Activated naive CD4-positive, alpha-beta T cell treated with anti-CD3 and anti-CD28 coated beads, Interleukin-2, amount 50 U/mL, for 72 hours (primary cell): ENCODE results near the gene PADI1. TPM values are rescaled to one million over a fixed set of nuclear protein-coding genes. Genes with fewer than 3 reads are reported as not detected.

Experiments
- ATAC-seq, 2 donors: fragments of 150-1000 bp; cut with Tn5 transposase; 2 replicates each; pipeline ENCODE4 v1.10.0; 2021; ENCODE audit warnings: mild to moderate bottlenecking in 2 of 2, moderate library complexity in 2 of 2
- DNase-seq, 2 donors: peaks; one replicate each; pipeline ENCODE4 v3.0.0; 2021 to 2022; ENCODE audit warnings: low spot score in 2 of 2
- H3K27ac Mint-ChIP-seq, 2 donors: one replicate each; pipeline ENCODE4 v1.8.0; 2022; ENCODE audit warnings: mild to moderate bottlenecking in 2 of 2, mixed read lengths in 2 of 2
- H3K36me3 Mint-ChIP-seq, 2 donors: one replicate each; pipeline ENCODE4 v1.8.0; 2022; ENCODE audit warnings: mixed read lengths in 2 of 2
- H3K9me3 Mint-ChIP-seq, 2 donors: one replicate each; pipeline ENCODE4 v1.8.0; 2022; ENCODE audit warnings: mixed read lengths in 2 of 2
- total RNA-seq, 2 donors: library from RNA; stranded (reverse); gene quantifications; one replicate each; pipeline ENCODE4 v1.2.3, GENCODE V29; 2022

Gene PADI1
- total RNA-seq, 2 donors from 2014 or later: not detected

GRCh38 chr1:17173217-17173616 is 31.7 kb upstream of the PADI1 start:
- no peak for DNase-seq
- no peak for ATAC-seq
- Mint-ChIP-seq H3K27ac (peak overlapping the region in 1 of 2 donors; percentile 40), H3K36me3 (no peaks in the 10 kb centered on the region), H3K9me3 (peaks cover 0 to 10% of the 10 kb centered on the region in 2 donors)

- no peak overlapping the region for H3K27ac Mint-ChIP-seq
- H3K36me3 Mint-ChIP-seq: peaks cover 0 to 16% of the 10 kb centered on the region in 2 donors
- H3K9me3 Mint-ChIP-seq: peaks cover 0 to 25% of the 10 kb centered on the region in 2 donors
- DNase-seq (no peak), ATAC-seq (no peak)
Measured at GRCh38 chr1:17176306-17177061, 28.4 kb upstream of the PADI1 start.

- DNase-seq (no peak), ATAC-seq (no peak)
- no peak overlapping the region for H3K27ac Mint-ChIP-seq
- peaks cover 0 to 20% of the 10 kb centered on the region in 2 donors for H3K36me3 Mint-ChIP-seq
- H3K9me3 Mint-ChIP-seq: peaks cover 0 to 26% of the 10 kb centered on the region in 2 donors
Measured at GRCh38 chr1:17177651-17178050, 27.3 kb upstream of the PADI1 start.

DNA sequence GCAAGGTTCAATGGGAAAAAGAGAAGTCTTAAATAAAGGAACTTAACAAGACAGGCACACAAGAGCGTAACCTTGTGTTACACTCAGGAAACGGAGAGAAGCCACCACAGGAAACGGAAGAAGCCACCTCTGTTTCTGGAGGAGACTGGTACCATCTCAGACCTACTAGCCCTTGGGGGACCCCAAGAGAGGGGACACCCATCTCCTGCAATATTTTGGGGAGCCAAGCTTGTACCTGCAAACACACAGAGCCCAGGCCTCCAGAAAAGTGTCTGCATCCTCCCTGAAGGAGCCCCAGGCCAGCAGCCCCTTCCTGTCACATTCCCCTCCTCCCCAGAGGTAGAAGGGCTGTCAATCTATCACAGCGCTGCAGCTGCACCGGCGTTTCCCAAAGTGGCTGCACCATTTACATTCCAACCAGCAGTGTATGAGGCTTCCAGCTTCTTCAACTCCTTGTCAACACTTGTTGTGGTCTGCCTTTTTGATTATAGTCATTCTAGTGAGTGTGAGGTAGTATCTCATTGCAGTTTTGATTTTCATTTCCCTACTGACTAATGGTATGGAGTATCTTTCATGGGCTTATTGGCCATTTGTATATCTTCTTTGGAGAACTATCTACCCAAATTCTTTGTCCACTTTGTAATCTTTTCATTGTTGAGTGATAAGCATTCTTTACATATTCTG is 23.0 kb upstream of the PADI1 start:
- DNase-seq (peak in 1 of 2 donors; percentile 13), ATAC-seq (peak; percentile 36 to 67)
- Mint-ChIP-seq H3K36me3 (peaks cover 0 to 20% of the 10 kb centered on the region in 2 donors), H3K9me3 (peaks cover 0 to 19% of the 10 kb centered on the region in 2 donors), H3K27ac (peak overlapping the region; percentile 37 to 41)

DNA sequence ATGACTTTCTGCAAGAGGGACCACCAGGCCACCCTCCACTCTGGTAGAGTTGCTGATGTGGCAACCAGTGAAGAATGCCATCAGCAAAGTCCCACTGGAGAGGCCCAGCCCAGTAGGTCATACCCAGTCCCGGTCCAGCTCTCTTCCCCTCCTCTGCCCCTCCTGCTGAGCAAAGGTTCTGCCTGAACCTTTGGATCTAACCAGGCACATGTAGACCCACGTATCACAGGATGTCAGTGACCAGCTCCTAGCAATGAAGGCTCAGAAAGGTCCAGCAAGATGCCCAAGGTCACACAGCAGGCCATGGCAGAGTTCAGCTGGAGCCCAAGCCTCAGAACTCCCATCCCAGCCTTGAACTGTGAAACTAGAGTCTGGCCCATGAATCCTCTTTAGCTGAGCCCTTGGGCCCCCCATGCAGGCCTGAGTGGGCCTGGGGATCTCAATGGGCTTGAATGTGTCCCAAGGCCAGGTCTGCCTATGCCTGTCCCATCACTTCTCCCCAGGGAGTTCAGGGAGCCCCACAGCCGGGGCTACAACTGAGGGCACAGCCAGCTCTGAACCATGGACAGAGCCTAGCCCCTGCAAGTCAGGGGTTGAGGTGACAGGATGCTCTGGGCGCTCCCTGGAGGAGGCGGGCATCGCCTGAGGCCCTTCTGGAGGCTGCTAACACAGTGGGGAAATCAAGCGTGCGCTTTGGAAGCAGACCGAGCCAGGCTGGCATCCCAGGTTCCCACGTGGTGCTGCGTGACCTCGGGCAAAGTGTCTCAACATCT is 21.4 kb upstream of the PADI1 start:
- Mint-ChIP-seq H3K27ac (no peak overlapping the region), H3K9me3 (peaks cover 0 to 23% of the 10 kb centered on the region in 2 donors), H3K36me3 (peaks cover 0 to 27% of the 10 kb centered on the region in 2 donors)
- ATAC-seq: no peak
- DNase-seq: no peak

- DNase-seq: no peak
- Mint-ChIP-seq H3K27ac (no peak overlapping the region), H3K9me3 (peaks cover 0 to 23% of the 10 kb centered on the region in 2 donors), H3K36me3 (peaks cover 0 to 33% of the 10 kb centered on the region in 2 donors)
- ATAC-seq: no peak
Measured at GRCh38 chr1:17184161-17184665, 20.7 kb upstream of the PADI1 start.

DNA sequence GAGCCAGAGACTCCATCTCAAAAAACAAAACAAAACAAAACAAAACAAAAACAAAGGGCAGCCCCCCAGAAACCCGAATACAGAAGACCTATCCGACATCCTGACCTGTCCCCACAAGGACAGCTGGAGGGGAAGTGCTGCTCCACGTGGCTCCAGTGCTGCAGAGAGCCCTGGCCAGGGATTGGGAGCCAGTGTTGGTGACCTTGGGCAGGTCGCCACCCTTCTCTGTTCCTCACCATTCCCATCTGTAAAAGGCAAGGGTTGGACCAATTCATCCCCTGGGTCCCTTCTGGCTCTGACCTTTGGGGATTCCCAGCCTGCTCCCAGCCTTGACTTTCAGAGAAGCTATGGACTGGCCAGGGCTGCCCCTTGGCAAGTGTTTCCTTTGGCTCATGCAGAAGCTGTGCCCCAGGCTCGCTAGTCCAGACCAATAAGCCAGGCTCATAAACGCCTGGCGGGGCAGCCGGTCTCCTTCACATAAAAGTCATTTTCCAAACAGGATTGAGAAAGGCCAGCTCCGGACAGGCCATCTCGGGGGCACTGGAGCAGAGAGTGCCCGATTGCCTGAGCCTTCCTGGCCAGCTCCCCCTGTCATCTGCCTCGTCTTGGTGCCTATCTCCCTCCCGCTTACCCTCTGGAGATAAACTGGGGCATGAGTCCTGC is 20.0 kb upstream of the PADI1 start:
- peaks cover 0 to 32% of the 10 kb centered on the region in 2 donors for H3K36me3 Mint-ChIP-seq
- no peak overlapping the region for H3K27ac Mint-ChIP-seq
- DNase-seq (no peak), ATAC-seq (no peak)
- H3K9me3 Mint-ChIP-seq: peaks cover 0 to 23% of the 10 kb centered on the region in 2 donors

- ATAC-seq: no peak
- Mint-ChIP-seq H3K36me3 (peaks cover 0 to 27% of the 10 kb centered on the region in 2 donors), H3K9me3 (peaks cover 0 to 18% of the 10 kb centered on the region in 2 donors), H3K27ac (peak overlapping the region in 1 of 2 donors; percentile 50)
- no peak for DNase-seq
Measured at GRCh38 chr1:17185485-17185860, 19.5 kb upstream of the PADI1 start.

- Mint-ChIP-seq H3K27ac (peak overlapping the region in 1 of 2 donors; percentile 26), H3K9me3 (peaks cover 0 to 10% of the 10 kb centered on the region in 2 donors), H3K36me3 (peaks cover 0 to 18% of the 10 kb centered on the region in 2 donors)
- DNase-seq (peak in 1 of 2 donors; percentile 23), ATAC-seq (peak in 1 of 2 donors; percentile 11)
Measured at GRCh38 chr1:17186216-17186909, 18.6 kb upstream of the PADI1 start.

GRCh38 chr1:17187051-17187450 is 17.9 kb upstream of the PADI1 start:
- no peak overlapping the region for H3K27ac Mint-ChIP-seq
- ATAC-seq: no peak
- peaks cover 0 to 13% of the 10 kb centered on the region in 2 donors for H3K36me3 Mint-ChIP-seq
- peaks cover 0 to 7% of the 10 kb centered on the region in 2 donors for H3K9me3 Mint-ChIP-seq
- DNase-seq: peak in 1 of 2 donors; percentile 26

DNA sequence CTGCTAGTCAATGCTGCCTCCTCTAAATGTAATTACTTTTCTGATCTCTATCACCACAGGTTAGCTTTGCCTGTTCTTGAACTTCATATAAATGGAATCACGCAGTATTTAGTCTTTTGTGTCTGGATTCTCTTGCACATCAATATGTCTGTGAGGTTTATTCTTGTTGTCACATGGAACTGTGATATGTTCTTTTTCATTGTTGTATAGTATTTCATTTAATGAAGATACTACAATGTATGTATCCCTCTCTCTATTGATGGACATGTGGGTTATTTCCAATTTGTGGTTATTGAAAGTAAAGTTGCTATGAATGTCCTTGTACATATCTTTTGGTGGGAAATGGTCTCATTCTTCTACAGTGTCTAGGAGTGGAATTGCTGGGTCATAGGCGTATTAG is 16.7 kb upstream of the PADI1 start:
- Mint-ChIP-seq H3K27ac (no peak overlapping the region), H3K9me3 (peaks cover 0 to 7% of the 10 kb centered on the region in 2 donors), H3K36me3 (peaks cover 0 to 13% of the 10 kb centered on the region in 2 donors)
- no peak for DNase-seq
- ATAC-seq: no peak

DNA sequence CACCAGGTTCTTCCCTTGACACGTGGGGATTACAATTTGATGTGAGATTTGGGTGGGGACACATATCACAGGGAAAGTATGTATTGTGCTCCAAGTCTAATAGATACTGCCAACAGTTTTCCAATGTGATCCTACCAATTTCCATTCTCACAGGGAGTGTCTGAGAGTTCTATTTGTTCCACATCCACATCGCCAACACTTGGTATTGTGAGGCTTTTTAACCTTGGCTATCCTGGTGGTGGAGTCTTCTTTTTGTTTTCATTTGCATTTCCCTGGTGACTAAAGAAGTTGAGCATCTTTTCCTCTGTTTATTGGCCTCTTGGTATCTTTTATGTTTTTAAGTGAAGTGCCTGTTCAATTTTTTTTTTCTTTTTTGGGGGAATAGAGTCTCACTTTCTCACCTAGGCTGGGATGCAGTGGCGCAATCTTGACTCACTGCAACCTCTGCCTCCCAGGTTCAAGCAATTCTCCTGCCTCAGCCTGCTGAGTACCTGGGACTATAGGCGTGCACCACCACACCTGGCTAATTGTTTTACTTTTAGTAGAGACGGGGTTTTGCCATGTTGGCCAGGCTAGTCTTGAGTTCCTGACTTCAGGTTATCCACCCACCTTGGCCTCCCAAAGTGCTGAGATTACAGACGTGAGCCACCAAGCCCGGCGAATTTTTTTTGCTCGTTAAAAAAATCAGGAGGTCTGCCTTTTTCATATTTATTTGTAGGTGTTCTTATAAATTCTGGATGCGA is 15.9 kb upstream of the PADI1 start:
- DNase-seq: no peak
- ATAC-seq: no peak
- H3K9me3 Mint-ChIP-seq: peaks cover 0 to 7% of the 10 kb centered on the region in 2 donors
- H3K36me3 Mint-ChIP-seq: peaks cover 0 to 13% of the 10 kb centered on the region in 2 donors
- H3K27ac Mint-ChIP-seq: no peak overlapping the region

GRCh38 chr1:17189632-17189990 is 15.3 kb upstream of the PADI1 start:
- Mint-ChIP-seq H3K36me3 (peaks cover 0 to 13% of the 10 kb centered on the region in 2 donors), H3K9me3 (peaks cover 0 to 7% of the 10 kb centered on the region in 2 donors), H3K27ac (no peak overlapping the region)
- DNase-seq: no peak
- ATAC-seq: no peak

- Mint-ChIP-seq H3K9me3 (peaks cover 0 to 7% of the 10 kb centered on the region in 2 donors), H3K36me3 (peaks cover 0 to 13% of the 10 kb centered on the region in 2 donors), H3K27ac (no peak overlapping the region)
- DNase-seq (peak in 1 of 2 donors; percentile 13), ATAC-seq (no peak)
Measured at GRCh38 chr1:17190010-17190995, 14.6 kb upstream of the PADI1 start.
